Body of pancreas (tissue), 4 donors: Measurements from ENCODE around the gene LDLRAD3.

Experiments used
- CTCF ChIP-seq, 7 experiments: fragments of 450-650 bp in 4 of 7; fragments of 200-600 bp in 3 of 7; sonication (generic) in 3 of 7; IDR thresholded peaks; one replicate each; pipeline ENCODE4 v1.5.1; 2016 to 2019; ENCODE audit warnings: antibody characterized with exemption in 7 of 7
- POLR2A ChIP-seq, 3 donors: fragments of 450-650 bp; IDR thresholded peaks; one replicate each; pipeline ENCODE4 v1.6.1; 2016; ENCODE audit warnings: antibody characterized with exemption in 3 of 3, mild to moderate bottlenecking in 2 of 3

GRCh38 chr11:36086366-36086765 is 142.5 kb downstream of the LDLRAD3 start:
- TF ChIP-seq CTCF (IDR thresholded peaks at IDR 0.05) (no peak), POLR2A (IDR thresholded peaks at IDR 0.05) (no peak)
